ENCODE measurements around the gene RAB37. TPM values are rescaled to one million over a fixed set of nuclear protein-coding genes. Genes with fewer than 3 reads are reported as not detected.

The RAB37 gene
- total and polyA plus RNA-seq, 8 donors = 2.0 to 42.9 (median 5.3) TPM; not detected in 3

DNA sequence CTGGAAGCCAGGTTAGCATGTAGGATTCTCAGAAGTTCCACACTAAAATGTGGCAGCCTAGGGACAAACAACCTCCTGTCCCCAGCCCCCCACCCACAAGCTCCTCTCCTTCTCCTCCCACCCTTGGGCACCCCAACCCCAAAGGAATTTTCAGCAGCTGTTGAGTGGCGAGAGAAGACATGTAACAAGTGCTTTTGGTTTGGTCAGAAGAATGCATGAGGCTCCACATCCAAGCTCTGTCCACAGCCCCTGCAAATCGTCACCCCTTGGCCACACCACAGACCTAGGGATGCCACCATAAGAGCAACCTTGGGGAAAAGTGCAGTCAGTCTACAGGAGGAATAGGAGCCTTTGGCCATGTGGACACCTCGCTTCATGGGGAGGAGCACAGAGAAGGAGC is 11.9 kb upstream of the RAB37 start:
- 90 to 95% (median 91%) methylated on average over 3 of the region's 3 CpGs for WGBS, 5 donors
- intact Hi-C loops (cut with DNase I; ENCODE audit: low total_unique reads) = no loop called here
- peaks cover 0 to 5% (median 1%) of the 10 kb centered on the region in 4 donors for H3K4me1 ChIP-seq
- H3K27ac ChIP-seq = no peak overlapping the region
- TF ChIP-seq POLR2A (IDR thresholded peaks at IDR 0.05) (no peak), POLR2AphosphoS5 (IDR thresholded peaks at IDR 0.05) (no peak), EP300 (IDR thresholded peaks at IDR 0.05) (no peak)
- TF ChIP-seq, protein P1, sequence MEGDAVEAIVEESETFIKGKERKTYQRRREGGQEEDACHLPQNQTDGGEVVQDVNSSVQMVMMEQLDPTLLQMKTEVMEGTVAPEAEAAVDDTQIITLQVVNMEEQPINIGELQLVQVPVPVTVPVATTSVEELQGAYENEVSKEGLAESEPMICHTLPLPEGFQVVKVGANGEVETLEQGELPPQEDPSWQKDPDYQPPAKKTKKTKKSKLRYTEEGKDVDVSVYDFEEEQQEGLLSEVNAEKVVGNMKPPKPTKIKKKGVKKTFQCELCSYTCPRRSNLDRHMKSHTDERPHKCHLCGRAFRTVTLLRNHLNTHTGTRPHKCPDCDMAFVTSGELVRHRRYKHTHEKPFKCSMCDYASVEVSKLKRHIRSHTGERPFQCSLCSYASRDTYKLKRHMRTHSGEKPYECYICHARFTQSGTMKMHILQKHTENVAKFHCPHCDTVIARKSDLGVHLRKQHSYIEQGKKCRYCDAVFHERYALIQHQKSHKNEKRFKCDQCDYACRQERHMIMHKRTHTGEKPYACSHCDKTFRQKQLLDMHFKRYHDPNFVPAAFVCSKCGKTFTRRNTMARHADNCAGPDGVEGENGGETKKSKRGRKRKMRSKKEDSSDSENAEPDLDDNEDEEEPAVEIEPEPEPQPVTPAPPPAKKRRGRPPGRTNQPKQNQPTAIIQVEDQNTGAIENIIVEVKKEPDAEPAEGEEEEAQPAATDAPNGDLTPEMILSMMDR (IDR thresholded peaks at IDR 0.05) = no peak
- H3K36me3 ChIP-seq = no peaks in the 10 kb centered on the region
- no peak for DNase-seq
- H3K9me3 ChIP-seq = no peaks in the 10 kb centered on the region
- H3K27me3 ChIP-seq = peaks cover 0 to 14% (median 0%) of the 10 kb centered on the region in 3 donors
- H3K4me3 ChIP-seq = no peak overlapping the region

DNA sequence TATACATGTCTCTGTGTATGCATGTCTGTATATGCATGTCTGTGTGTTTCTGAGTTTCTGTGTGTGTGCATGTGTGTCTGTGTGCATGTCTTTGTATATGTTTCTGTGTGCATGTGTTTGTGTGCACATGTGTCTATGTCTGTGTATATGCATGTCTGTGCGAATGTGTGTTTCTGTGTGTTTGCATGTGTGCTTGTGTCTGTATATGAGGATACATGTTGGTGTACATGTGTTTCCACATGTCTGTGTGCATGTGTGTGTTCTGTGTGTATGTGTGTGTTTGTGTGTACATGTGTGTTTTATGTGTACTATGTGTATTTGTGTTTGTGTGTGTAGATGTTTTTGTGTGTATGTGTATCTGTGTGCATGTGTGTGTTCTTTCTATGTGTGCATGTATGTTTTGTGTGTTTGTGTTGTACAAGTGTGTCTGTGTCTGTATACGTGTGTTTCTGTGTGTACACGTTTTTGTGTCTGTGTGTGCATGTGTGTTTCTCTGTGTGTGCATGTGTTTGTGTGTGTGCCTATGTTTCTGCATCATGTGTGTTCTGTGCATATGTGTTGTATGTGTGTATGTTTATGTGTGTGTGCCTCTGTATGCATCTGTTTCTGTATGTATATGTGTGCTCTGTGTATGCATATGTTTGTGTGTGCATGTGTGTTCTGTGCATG is 8.9 kb upstream of the RAB37 start:
- no peak overlapping the region for H3K27ac ChIP-seq
- TF ChIP-seq EP300 (IDR thresholded peaks at IDR 0.05) (no peak), POLR2A (IDR thresholded peaks at IDR 0.05) (no peak), POLR2AphosphoS5 (IDR thresholded peaks at IDR 0.05) (no peak)
- TF ChIP-seq, protein P1 (IDR thresholded peaks at IDR 0.05) = no peak
- DNase-seq = no peak
- peaks cover 0 to 23% (median 0%) of the 10 kb centered on the region in 3 donors for H3K27me3 ChIP-seq
- intact Hi-C loops (cut with DNase I; ENCODE audit: low total_unique reads) = no loop called here
- no peaks in the 10 kb centered on the region for H3K36me3 ChIP-seq
- no peaks in the 10 kb centered on the region for H3K9me3 ChIP-seq
- H3K4me1 ChIP-seq = peaks cover 0 to 16% (median 4%) of the 10 kb centered on the region in 4 donors
- no peak overlapping the region for H3K4me3 ChIP-seq
- 91 to 96% (median 94%) methylated on average over 3 of the region's 3 CpGs for WGBS, 5 donors

DNA sequence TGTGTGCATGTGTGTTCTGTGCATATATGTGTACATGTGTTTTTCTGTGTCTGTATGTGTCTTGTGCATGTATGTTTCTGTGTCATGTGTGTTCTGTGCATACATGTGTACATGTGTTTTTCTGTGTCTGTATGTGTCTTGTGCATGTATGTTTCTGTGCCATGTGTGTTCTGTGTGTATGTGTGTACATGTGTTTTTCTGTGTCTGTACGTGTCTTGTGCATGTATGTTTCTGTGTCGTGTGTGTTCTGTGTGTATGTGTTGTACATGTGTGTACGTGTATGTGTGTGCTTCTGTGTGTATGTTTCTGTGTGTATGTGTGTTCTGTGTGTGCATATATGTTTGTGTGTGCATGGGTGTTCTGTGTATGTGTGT is 8.4 kb upstream of the RAB37 start:
- 86 to 95% (median 92%) methylated on average over 3 of the region's 3 CpGs for WGBS, 5 donors
- DNase-seq = no peak
- intact Hi-C loops (cut with DNase I; ENCODE audit: low total_unique reads) = no loop called here
- TF ChIP-seq, protein P1 (IDR thresholded peaks at IDR 0.05) = no peak
- TF ChIP-seq POLR2A (IDR thresholded peaks at IDR 0.05) = no peak
- TF ChIP-seq POLR2AphosphoS5 (IDR thresholded peaks at IDR 0.05) = no peak
- no peak for TF ChIP-seq EP300 (IDR thresholded peaks at IDR 0.05)
- no peaks in the 10 kb centered on the region for H3K9me3 ChIP-seq
- H3K4me1 ChIP-seq = peaks cover 0 to 16% (median 4%) of the 10 kb centered on the region in 4 donors
- no peak overlapping the region for H3K4me3 ChIP-seq
- no peak overlapping the region for H3K27ac ChIP-seq
- peaks cover 0 to 18% (median 0%) of the 10 kb centered on the region in 3 donors for H3K27me3 ChIP-seq
- no peaks in the 10 kb centered on the region for H3K36me3 ChIP-seq

DNA sequence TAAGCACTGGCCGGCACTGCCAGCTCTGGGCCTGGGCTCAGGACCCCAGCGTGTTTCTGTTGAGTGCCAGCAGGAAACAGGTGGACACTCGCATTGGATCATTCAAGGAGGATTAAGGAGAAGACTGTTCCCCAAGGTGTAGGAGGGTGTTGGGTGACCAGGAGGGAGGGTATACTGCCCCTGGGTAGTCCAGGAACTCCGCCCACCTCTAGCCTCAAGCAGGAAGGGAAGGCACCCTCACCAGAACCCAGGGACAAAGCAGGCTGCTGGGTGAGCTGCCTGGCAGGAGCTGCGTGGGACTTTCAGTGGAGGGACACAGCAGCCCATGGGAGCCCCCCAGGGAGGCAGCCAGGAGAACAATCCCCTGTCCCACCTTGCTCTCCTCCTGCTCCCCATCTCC is 7.7 kb upstream of the RAB37 start:
- no peak for TF ChIP-seq POLR2AphosphoS5 (IDR thresholded peaks at IDR 0.05)
- no peak for TF ChIP-seq POLR2A (IDR thresholded peaks at IDR 0.05)
- TF ChIP-seq, protein P1 (IDR thresholded peaks at IDR 0.05) = no peak
- no peak for TF ChIP-seq EP300 (IDR thresholded peaks at IDR 0.05)
- Histone ChIP-seq H3K4me1 (peaks cover 0 to 16% (median 4%) of the 10 kb centered on the region in 4 donors), H3K4me3 (no peak overlapping the region), H3K36me3 (no peaks in the 10 kb centered on the region), H3K27ac (no peak overlapping the region), H3K27me3 (peaks cover 0 to 19% (median 0%) of the 10 kb centered on the region in 3 donors), H3K9me3 (no peaks in the 10 kb centered on the region)
- DNase-seq = no peak
- WGBS, 5 donors = 90 to 98% (median 94%) methylated on average over 4 to 5 of the region's 5 CpGs
- intact Hi-C loops (cut with DNase I; ENCODE audit: low total_unique reads) = no loop called here
